GM21381 (cell line): ENCODE data around the gene DYRK2.
A peak's percentile ranks its signal among the peaks of the same experiment; 100 is the strongest.

Source experiments
- ATAC-seq: cut with Tn5 transposase; IDR thresholded peaks from one replicate; pipeline ENCODE4 v1.9.1; 2021; ENCODE audit warnings: mild to moderate bottlenecking, moderate library complexity; ENCODE audit not compliant: unreplicated experiment

DYRK2 gene

GRCh38 chr12:67645126-67645525 lies 3.4 kb upstream of the DYRK2 start:
- ATAC-seq, result no peak

DNA sequence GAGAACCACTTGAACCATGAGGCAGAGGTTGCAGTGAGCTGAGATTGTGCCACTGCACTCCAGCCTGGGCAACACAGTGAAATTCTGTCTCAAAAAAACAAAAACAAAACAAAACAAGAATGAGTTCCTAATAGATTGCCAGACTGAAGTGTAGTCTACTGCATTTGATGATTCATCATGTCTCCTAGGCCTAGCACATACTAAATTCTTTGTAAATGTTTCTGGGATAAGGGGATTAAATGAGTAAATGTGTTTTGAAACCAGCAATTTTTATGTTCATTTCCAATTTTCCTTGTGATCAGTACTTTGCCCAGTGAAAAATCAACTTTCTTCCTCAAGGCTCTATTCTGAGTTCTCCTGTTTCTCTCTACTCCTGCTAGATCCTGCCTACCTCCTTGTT lies 2.9 kb upstream of the DYRK2 start:
- no peak for ATAC-seq

DNA sequence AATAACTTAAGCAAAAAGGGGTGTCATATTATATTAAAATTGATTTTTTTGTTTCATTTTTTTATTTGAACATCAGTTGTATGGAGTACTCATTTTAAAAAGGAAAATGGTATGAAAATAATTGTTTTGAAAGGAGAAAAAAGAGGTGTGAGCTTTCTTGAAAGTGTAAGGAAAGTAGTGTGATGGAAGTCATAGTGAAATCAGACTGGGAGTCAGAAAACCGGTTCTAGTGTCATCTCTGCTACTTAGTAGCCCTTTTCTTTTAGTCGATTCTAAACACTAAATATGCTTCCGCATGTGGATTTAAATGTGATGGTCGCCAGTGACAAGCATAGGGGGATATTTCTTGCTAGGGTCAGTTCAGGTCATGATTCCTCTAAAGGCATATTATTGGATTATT lies 1.8 kb upstream of the DYRK2 start:
- no peak for ATAC-seq

GRCh38 chr12:67647181-67647798 lies 1.3 kb upstream of the DYRK2 start:
- no peak for ATAC-seq

- ATAC-seq, result no peak
Observed at GRCh38 chr12:67647799-67648520, 585 bp upstream of the DYRK2 start.

DNA sequence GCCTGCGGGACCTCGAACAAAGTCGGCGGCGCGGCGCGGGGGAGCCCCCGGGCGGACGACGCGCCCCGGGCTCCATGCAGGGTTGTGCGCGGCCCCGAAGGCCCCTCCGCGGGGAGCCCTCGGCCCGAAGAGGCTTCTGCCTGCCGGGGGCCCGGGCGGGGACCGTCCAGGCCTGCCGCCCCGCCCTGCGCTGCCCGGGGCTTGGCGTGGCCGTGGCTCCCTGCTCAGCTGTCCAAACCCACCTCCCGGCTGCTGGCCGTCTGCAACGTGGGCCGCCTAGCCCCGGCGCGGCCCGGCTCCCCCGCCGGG lies 670 bp downstream of the DYRK2 start:
- peak; percentile 29 for ATAC-seq

GRCh38 chr12:67649570-67650387 lies 1.2 kb downstream of the DYRK2 start:
- ATAC-seq, result peak; percentile 4

GRCh38 chr12:67650388-67651131 lies 2.0 kb downstream of the DYRK2 start:
- no peak for ATAC-seq

DNA sequence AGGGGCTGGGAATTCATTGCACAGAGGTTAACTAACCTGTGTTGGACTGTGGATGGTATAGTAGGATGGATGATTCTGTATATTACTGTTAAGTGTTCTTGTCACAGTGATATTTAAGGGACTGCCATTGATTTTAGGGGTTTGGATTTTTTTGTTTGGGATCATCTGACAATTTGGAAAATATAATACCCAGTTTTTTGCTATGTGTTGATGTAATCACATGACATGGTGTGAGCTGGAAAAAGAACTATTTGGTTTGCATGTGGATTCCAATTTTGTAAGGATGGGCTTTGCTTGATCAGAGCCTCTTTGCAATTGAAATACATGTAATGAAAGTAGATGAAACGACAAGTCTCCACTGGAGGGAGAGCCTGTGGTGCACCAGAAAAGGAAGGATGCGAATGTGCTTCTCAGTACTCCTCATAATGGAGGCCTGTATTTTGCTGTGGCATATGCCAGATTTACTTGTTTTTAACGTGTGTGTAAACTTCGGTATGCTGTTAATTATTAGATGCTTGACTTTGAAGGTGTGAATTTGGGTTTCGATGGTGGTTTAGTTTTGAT lies 2.7 kb downstream of the DYRK2 start:
- peak; percentile 37 for ATAC-seq

DNA sequence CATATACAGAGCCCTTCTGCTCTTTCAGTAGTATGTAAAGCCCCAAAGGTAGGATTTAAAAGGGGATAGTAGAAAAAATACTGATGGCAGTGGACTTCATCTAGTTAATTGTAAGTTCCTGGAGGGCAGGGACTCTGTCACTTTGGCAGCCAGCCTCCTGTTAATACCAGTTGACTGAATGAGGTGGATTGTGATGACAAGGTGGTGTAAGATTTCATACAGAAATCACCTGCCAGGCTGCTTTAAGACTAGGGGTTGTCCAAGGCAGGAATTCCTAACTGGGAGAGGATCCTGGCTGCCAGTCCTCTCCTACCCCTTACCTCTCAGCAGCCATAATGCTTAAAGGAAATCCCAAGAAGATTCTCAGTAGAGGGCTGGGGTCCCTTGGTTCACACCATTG lies 7.3 kb downstream of the DYRK2 start:
- ATAC-seq, result no peak

DNA sequence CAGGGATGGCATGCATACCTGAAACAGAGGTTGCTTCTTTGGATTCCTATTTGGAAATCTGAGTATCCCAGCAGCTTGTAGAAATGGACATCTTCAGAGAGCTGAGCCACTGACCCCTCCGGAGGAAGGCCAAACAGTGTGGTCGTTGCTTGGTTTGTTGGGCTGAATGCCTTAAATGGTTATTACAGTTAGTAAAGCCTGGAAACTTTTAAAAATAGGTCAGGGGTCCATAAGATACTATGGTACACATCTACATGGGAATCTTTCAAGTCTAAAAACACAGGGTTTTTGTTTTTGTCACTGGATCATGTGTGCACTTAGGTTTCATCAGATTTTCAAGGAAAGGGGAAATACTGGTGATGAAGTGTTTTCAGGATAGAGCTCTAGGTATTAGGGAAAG lies 7.7 kb downstream of the DYRK2 start:
- ATAC-seq, result no peak

- no peak for ATAC-seq
Observed at GRCh38 chr12:67658486-67658885, 9.9 kb downstream of the DYRK2 start.

- ATAC-seq, result no peak
Observed at GRCh38 chr12:67659292-67659691, 10.7 kb downstream of the DYRK2 start.

- ATAC-seq, result no peak
Observed at GRCh38 chr12:67661311-67662021, 12.9 kb downstream of the DYRK2 start.

- no peak for ATAC-seq
Observed at GRCh38 chr12:67662910-67663538, 14.5 kb downstream of the DYRK2 start.

- no peak for ATAC-seq
Observed at GRCh38 chr12:67664171-67664570, 15.6 kb downstream of the DYRK2 start.

DNA sequence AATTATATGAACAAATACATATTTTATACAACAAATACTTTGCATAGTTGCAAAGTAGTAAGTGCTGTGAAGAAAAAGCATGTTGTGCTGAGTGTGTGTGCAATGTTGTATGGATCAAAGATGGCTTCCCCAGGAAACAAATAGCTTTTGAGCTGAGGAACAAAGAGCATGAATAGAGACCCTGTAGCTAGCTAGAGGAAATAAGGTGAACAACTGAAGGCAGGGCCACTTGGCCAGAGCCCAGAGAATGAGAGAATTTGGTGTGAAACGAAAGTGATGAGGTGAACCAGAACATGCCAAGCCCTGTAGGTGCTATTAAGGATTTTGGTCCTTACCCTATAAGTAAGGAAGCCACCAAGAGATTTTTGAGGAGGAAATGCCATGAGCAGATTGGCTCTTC lies 17.1 kb downstream of the DYRK2 start:
- no peak for ATAC-seq

GRCh38 chr12:67666605-67667004 lies 18.1 kb downstream of the DYRK2 start:
- no peak for ATAC-seq

DNA sequence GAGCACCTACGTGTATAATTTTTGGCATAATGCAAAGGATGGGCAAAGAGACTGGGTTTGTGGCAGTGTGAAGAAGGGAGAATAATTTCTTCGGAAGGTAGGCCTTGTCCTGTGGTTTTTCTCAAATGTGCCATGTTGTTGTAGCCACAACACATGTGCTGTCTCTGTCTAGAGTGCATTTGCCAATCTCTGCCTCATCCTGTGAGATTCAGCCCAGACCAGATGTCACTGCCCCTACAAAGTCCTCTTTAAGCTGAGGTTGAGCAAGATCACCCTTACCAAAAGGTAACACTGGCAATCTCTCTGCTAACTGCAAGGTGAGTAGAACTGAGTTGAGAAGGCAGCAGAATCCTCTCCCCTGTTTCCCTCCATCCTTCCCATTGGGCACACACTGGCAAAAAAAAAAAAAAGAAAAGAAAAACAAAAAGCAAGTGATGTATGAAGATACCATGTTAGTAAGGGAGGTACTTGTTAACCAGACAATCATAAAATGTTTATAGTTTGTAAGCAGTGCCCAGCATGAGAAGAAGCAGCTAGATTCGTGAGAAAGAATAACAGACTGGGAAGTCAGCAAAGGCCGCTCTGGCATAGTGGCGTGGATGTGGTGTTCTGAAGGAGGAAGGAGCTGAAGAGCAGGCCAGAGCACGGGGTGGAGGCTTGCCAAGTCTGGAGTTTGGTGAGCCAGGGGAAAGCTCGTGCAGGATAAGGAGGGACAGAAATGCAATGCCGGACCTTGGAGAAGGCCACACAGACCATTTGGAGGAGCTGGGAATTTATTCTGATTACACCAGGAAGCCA lies 18.9 kb downstream of the DYRK2 start:
- no peak for ATAC-seq
